KMS-11 (cell line): ENCODE data around the gene CTPS2.

ENCODE experiments used
- H2AFZ ChIP-seq: fragments of 200-600 bp; sonication (generic); 2 replicates; pipeline ENCODE4 v1.6.1; 2016; ENCODE audit warnings: antibody characterized with exemption, mixed run types, low read depth
- H3K27ac ChIP-seq: fragments of 200-600 bp; sonication (generic); 2 replicates; pipeline ENCODE4 v1.6.1; 2016; ENCODE audit warnings: mild to moderate bottlenecking, mixed run types
- H3K27me3 ChIP-seq: fragments of 200-600 bp; sonication (generic); 2 replicates; pipeline ENCODE4 v1.6.1; 2017; ENCODE audit warnings: mild to moderate bottlenecking, low read depth, mixed run types, moderate library complexity; ENCODE audit not compliant: insufficient read depth
- H3K36me3 ChIP-seq: fragments of 200-600 bp; sonication (generic); 2 replicates; pipeline ENCODE4 v1.6.1; 2017; ENCODE audit warnings: mild to moderate bottlenecking, mixed run types; ENCODE audit not compliant: insufficient read depth
- H3K4me1 ChIP-seq: fragments of 200-600 bp; sonication (generic); 2 replicates; pipeline ENCODE4 v1.6.1; 2016; ENCODE audit warnings: mild to moderate bottlenecking, low read depth, mixed run types; ENCODE audit not compliant: poor library complexity, severe bottlenecking
- H3K4me2 ChIP-seq: fragments of 200-600 bp; sonication (generic); 2 replicates; pipeline ENCODE4 v1.7.0; 2016; ENCODE audit warnings: mild to moderate bottlenecking, mixed run types
- H3K4me3 ChIP-seq: fragments of 200-600 bp; sonication (generic); IDR thresholded peaks from 2 replicates; pipeline ENCODE4 v1.6.1; 2017; ENCODE audit warnings: low read depth, low read length, mixed read lengths; ENCODE audit not compliant: insufficient read depth
- H3K79me2 ChIP-seq: fragments of 200-600 bp; sonication (generic); 2 replicates; pipeline ENCODE4 v1.6.1; 2016; ENCODE audit warnings: low read depth, mixed run types; ENCODE audit not compliant: insufficient read depth
- H3K9ac ChIP-seq: fragments of 200-600 bp; sonication (generic); 2 replicates; pipeline ENCODE4 v1.6.1; 2016; ENCODE audit warnings: mild to moderate bottlenecking, mixed run types
- H4K20me1 ChIP-seq: fragments of 200-600 bp; sonication (generic); 2 replicates; pipeline ENCODE4 v1.6.1; 2016; ENCODE audit warnings: mild to moderate bottlenecking, mixed run types; ENCODE audit not compliant: insufficient read depth
- TF ChIP-seq, protein P1 (sequence below): fragments of 200-600 bp; sonication (generic); conservative IDR thresholded peaks from 2 replicates; pipeline ENCODE4 v1.6.1; 2017; ENCODE audit warnings: low read depth, mild to moderate bottlenecking, antibody characterized with exemption, low read length, moderate library complexity, mixed read lengths

The CTPS2 gene

DNA sequence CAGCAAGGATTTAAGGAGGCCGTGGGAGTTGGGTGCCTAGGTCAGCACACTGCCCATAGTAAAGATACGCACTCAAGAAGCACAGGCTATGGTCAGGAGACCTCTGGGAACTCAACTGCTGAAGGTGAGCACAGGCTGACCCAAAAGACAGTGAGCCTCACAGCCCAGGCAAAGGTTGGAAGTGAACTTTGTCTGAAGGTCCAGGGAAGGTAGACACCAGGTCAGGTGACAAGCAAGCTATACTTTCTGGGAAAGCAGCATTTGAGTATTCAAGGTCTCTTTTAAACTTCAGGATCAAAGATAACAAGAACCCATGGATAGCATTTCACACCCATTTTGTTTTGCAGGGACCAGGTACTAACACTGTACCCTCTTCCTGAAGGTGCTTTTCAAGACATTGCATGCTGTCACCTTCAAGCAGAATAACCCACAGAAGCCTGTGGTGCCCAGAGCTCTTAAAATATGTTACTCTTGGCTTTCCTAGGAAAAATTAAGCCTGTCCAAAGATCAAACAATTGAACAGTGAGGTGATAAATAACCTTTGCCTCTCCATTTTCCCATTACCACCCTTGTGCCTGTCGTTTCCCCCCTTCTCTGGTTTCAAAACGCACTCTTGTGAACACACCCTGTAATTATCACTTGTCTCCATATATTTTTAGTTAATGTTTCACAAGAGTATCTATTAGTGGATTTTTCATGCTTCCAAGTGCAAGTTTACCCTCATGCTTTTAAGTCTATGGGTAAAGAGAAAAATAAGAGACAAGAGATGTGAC is 65.9 kb downstream of the CTPS2 start:
- Histone ChIP-seq H3K4me3 (no peak overlapping the region), H3K27ac (no peak overlapping the region), H3K79me2 (no peaks in the 10 kb centered on the region), H3K4me1 (no peaks in the 10 kb centered on the region), H3K4me2 (no peak overlapping the region), H3K27me3 (no peaks in the 10 kb centered on the region), H2AFZ (no peak overlapping the region), H3K36me3 (no peaks in the 10 kb centered on the region), H4K20me1 (no peaks in the 10 kb centered on the region), H3K9ac (no peak overlapping the region)
- TF ChIP-seq, protein P1, sequence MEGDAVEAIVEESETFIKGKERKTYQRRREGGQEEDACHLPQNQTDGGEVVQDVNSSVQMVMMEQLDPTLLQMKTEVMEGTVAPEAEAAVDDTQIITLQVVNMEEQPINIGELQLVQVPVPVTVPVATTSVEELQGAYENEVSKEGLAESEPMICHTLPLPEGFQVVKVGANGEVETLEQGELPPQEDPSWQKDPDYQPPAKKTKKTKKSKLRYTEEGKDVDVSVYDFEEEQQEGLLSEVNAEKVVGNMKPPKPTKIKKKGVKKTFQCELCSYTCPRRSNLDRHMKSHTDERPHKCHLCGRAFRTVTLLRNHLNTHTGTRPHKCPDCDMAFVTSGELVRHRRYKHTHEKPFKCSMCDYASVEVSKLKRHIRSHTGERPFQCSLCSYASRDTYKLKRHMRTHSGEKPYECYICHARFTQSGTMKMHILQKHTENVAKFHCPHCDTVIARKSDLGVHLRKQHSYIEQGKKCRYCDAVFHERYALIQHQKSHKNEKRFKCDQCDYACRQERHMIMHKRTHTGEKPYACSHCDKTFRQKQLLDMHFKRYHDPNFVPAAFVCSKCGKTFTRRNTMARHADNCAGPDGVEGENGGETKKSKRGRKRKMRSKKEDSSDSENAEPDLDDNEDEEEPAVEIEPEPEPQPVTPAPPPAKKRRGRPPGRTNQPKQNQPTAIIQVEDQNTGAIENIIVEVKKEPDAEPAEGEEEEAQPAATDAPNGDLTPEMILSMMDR: no peak

DNA sequence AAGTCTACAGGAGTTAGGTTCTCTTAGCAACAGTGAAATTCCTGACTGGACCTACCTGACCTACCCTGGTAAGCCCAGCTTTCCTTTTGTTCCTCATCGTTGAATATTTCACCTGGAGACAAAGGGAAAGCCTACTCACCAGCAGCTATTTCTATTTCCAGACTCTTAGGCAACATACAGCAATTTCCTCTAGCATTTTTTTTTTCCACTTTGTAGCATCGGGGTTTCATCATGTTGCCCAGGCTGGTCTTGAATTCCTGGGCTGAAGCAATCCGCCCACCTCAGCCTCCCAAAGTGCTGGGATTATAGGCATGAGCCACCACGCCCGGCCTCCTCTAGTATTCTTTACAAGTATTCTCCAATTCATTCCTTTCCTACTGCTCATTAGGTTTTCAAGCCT is 69.3 kb downstream of the CTPS2 start:
- Histone ChIP-seq H4K20me1 (no peaks in the 10 kb centered on the region), H2AFZ (no peak overlapping the region), H3K9ac (no peak overlapping the region), H3K36me3 (no peaks in the 10 kb centered on the region), H3K79me2 (no peaks in the 10 kb centered on the region), H3K4me2 (no peak overlapping the region), H3K27ac (no peak overlapping the region), H3K4me3 (no peak overlapping the region), H3K4me1 (no peaks in the 10 kb centered on the region), H3K27me3 (no peaks in the 10 kb centered on the region)
- TF ChIP-seq, protein P1: no peak

DNA sequence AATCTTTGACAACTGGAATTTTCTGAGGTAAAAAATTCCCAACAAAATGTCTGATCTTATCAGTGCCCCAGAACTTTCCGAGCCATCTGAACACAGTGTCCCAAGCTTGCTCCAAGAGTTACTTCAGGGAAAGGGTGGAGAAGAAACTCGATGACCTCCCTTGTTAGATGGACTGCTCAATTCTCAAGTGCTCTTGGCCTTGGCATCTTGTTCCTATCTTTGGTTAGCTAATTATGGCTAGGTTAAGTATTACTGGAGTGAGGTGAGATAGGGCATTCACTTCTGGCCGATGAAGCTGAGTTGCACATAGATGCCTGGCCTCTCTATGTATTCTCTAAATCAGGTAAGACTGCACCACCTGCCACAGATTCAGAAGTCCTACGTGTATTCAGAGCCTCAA is 71.6 kb downstream of the CTPS2 start:
- Histone ChIP-seq H3K4me2 (no peak overlapping the region), H3K4me3 (no peak overlapping the region)
- TF ChIP-seq, protein P1: no peak

DNA sequence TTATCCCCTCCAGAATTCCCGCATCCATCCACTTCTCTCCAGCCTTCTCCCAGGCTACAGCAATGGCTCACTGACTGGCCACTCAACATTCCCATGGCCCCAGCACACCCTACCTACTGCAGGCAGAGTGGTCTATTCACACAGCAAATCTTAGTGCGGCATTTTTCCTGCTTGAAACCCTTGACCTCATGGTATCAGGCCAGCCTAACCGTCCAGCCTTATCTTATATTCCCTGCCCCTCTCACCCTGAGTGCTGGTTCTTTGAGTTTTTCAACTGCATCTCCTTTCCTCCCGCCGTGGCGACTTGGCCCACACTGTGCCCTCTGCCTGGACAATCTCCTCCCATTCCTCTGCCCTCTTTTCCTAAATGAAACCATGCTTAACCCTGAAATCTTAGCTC is 72.5 kb downstream of the CTPS2 start:
- H3K4me1 ChIP-seq: no peaks in the 10 kb centered on the region
- H3K4me2 ChIP-seq: no peak overlapping the region
- H3K79me2 ChIP-seq: no peaks in the 10 kb centered on the region
- H2AFZ ChIP-seq: no peak overlapping the region
- no peaks in the 10 kb centered on the region for H3K27me3 ChIP-seq
- no peak overlapping the region for H3K27ac ChIP-seq
- H3K9ac ChIP-seq: no peak overlapping the region
- TF ChIP-seq, protein P1: no peak
- H4K20me1 ChIP-seq: no peaks in the 10 kb centered on the region
- H3K36me3 ChIP-seq: no peaks in the 10 kb centered on the region
- H3K4me3 ChIP-seq: no peak overlapping the region

More for the DNA sequence above, 71.6 kb downstream of the CTPS2 start:
- Histone ChIP-seq H3K27ac (no peak overlapping the region), H3K36me3 (no peaks in the 10 kb centered on the region), H2AFZ (no peak overlapping the region), H3K27me3 (no peaks in the 10 kb centered on the region), H3K4me1 (no peaks in the 10 kb centered on the region), H3K79me2 (no peaks in the 10 kb centered on the region), H4K20me1 (no peaks in the 10 kb centered on the region), H3K9ac (no peak overlapping the region)
